CD4-positive, alpha-beta T cell (primary cell): Measurements from ENCODE around the gene SH3RF3. TPM values are rescaled to one million over a fixed set of nuclear protein-coding genes. Genes with fewer than 3 reads are reported as not detected.

ENCODE experiments used
- ATAC-seq: fragments of 200-7000 bp; cut with Tn5 transposase; one replicate; pipeline ENCODE4 v1.10.0; 2022; ENCODE audit warnings: mild to moderate bottlenecking; ENCODE audit not compliant: poor library complexity
- CTCF ChIA-PET: fragments of 350-600 bp; sonication (Branson Sonifier 250); formaldehyde crosslinking; loops from one replicate; lab custom pipeline; 2021; ENCODE audit warnings: antibody characterized with exemption, inconsistent platforms; lab: Charles Lee
- POLR2A ChIA-PET: fragments of 350-600 bp; sonication (Branson Sonifier 250); formaldehyde crosslinking; loops from one replicate; lab custom pipeline; 2021; ENCODE audit warnings: antibody characterized with exemption, inconsistent platforms; lab: Charles Lee
- DNase-seq, 14 experiments: peaks; one replicate each; pipeline ENCODE4 v3.0.0-alpha.2; 2013 to 2020; ENCODE audit warnings: mixed read lengths in 2 of 14
- H3K27ac ChIP-seq, 2 donors: one replicate each; pipeline versions ENCODE4 v1.5.1 to v1.7.0; 2013; ENCODE audit warnings: low read length in 2 of 2, low read depth in 1 of 2, mild to moderate bottlenecking in 1 of 2
- H3K27me3 ChIP-seq, 2 experiments: 1 replicate in 1 of 2; 2 replicates in 1 of 2; pipeline versions ENCODE4 v1.6.1 to v1.7.0; 2013; ENCODE audit warnings: low read length in 2 of 2, control low read depth in 1 of 2, mild to moderate bottlenecking in 1 of 2, moderate library complexity in 1 of 2; ENCODE audit not compliant: insufficient read depth in 2 of 2, control insufficient read depth in 1 of 2
- H3K36me3 ChIP-seq: one replicate; pipeline ENCODE4 v1.6.1; 2013; ENCODE audit warnings: low read length, control low read depth; ENCODE audit not compliant: insufficient read depth
- H3K4me1 ChIP-seq: one replicate; pipeline ENCODE4 v1.6.1; 2013; ENCODE audit warnings: low read length, control low read depth; ENCODE audit not compliant: insufficient read depth
- H3K4me3 ChIP-seq: one replicate; pipeline ENCODE4 v1.5.1; 2013; ENCODE audit warnings: mild to moderate bottlenecking, low read length, moderate library complexity
- H3K9me3 ChIP-seq, 2 experiments: 1 replicate in 1 of 2; 2 replicates in 1 of 2; pipeline versions ENCODE4 v1.6.1 to v1.7.0; 2013; ENCODE audit warnings: low read length in 2 of 2, mild to moderate bottlenecking in 2 of 2, control low read depth in 1 of 2, moderate library complexity in 1 of 2; ENCODE audit not compliant: control insufficient read depth in 1 of 2, insufficient read depth in 1 of 2
- H3K27ac Mint-ChIP-seq: one replicate; pipeline ENCODE4 v1.8.0; 2020; ENCODE audit warnings: mixed read lengths
- H3K27me3 Mint-ChIP-seq: one replicate; pipeline ENCODE4 v1.8.0; 2021; ENCODE audit warnings: mixed read lengths
- H3K36me3 Mint-ChIP-seq: one replicate; pipeline ENCODE4 v1.8.0; 2021; ENCODE audit warnings: low read depth, mixed read lengths
- H3K4me1 Mint-ChIP-seq: one replicate; pipeline ENCODE4 v1.8.0; 2021; ENCODE audit warnings: low read depth, mixed read lengths
- H3K4me3 Mint-ChIP-seq: one replicate; pipeline ENCODE4 v1.8.0; 2020; ENCODE audit warnings: mild to moderate bottlenecking, mixed read lengths
- H3K9me3 Mint-ChIP-seq: one replicate; pipeline ENCODE4 v1.8.0; 2020; ENCODE audit warnings: mixed read lengths
- intact Hi-C, 2 experiments: fragments of 100-400 bp; cut with DNase I in 1 of 2; cut with micrococcal nuclease in 1 of 2; formaldehyde crosslinking; loops; one replicate each; pipeline versions ENCODE4 v1.15.1 to v1.9.0; 2023 to 2025; cut with DNase I, micrococcal nuclease
- total RNA-seq, 174 experiments: library from RNA in 2 of 174; stranded (reverse) in 2 of 174; gene quantifications; one replicate each; pipeline ENCODE4 v1.2.3 and lab custom pipeline; 2021 to 2026
- TF ChIP-seq, protein P1 (sequence below): fragments of 200-600 bp; IDR thresholded peaks from one replicate; pipeline ENCODE4 v1.8.0; 2022; ENCODE audit warnings: antibody characterized with exemption, mild to moderate bottlenecking

The SH3RF3 gene
- total RNA-seq, 2 experiments from 2014 or later: 5.2 to 5.9 TPM

DNA sequence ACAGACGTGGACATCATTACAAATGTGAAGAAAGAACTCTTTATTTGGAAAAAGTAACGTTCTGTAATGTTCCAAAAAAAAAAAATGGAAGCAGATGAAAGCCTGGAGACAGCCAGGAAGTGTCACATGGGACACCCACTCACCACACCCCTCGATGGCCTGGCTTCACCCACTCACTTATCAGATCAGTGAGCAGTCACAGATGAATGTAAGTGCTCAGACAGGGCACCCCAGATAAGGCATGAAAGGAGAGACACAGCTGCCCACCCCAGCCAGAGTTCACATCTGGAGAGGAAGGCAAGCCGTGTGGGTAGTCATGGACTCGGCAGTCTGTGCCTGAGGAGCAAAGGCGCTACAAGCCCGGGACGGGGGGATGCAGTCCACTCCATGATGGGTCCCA is 379.6 kb downstream of the SH3RF3 start:
- Histone ChIP-seq H3K4me1 (peaks cover 4% of the 10 kb centered on the region), H3K36me3 (no peaks in the 10 kb centered on the region), H3K9me3 (no peaks in the 10 kb centered on the region), H3K27me3 (peaks cover 0 to 3% of the 10 kb centered on the region in 2 experiments), H3K4me3 (no peak overlapping the region), H3K27ac (no peak overlapping the region)
- H3K9me3 Mint-ChIP-seq: no peaks in the 10 kb centered on the region
- H3K4me1 Mint-ChIP-seq: no peaks in the 10 kb centered on the region
- ChIA-PET POLR2A (no interaction called here), CTCF (no interaction called here)
- H3K4me3 Mint-ChIP-seq: no peak overlapping the region
- no peaks in the 10 kb centered on the region for H3K27me3 Mint-ChIP-seq
- no peak for ATAC-seq
- DNase-seq: no peak
- H3K27ac Mint-ChIP-seq: no peak overlapping the region
- no peaks in the 10 kb centered on the region for H3K36me3 Mint-ChIP-seq
- intact Hi-C loops: no loop called here
- TF ChIP-seq, protein P1, sequence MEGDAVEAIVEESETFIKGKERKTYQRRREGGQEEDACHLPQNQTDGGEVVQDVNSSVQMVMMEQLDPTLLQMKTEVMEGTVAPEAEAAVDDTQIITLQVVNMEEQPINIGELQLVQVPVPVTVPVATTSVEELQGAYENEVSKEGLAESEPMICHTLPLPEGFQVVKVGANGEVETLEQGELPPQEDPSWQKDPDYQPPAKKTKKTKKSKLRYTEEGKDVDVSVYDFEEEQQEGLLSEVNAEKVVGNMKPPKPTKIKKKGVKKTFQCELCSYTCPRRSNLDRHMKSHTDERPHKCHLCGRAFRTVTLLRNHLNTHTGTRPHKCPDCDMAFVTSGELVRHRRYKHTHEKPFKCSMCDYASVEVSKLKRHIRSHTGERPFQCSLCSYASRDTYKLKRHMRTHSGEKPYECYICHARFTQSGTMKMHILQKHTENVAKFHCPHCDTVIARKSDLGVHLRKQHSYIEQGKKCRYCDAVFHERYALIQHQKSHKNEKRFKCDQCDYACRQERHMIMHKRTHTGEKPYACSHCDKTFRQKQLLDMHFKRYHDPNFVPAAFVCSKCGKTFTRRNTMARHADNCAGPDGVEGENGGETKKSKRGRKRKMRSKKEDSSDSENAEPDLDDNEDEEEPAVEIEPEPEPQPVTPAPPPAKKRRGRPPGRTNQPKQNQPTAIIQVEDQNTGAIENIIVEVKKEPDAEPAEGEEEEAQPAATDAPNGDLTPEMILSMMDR: no peak

DNA sequence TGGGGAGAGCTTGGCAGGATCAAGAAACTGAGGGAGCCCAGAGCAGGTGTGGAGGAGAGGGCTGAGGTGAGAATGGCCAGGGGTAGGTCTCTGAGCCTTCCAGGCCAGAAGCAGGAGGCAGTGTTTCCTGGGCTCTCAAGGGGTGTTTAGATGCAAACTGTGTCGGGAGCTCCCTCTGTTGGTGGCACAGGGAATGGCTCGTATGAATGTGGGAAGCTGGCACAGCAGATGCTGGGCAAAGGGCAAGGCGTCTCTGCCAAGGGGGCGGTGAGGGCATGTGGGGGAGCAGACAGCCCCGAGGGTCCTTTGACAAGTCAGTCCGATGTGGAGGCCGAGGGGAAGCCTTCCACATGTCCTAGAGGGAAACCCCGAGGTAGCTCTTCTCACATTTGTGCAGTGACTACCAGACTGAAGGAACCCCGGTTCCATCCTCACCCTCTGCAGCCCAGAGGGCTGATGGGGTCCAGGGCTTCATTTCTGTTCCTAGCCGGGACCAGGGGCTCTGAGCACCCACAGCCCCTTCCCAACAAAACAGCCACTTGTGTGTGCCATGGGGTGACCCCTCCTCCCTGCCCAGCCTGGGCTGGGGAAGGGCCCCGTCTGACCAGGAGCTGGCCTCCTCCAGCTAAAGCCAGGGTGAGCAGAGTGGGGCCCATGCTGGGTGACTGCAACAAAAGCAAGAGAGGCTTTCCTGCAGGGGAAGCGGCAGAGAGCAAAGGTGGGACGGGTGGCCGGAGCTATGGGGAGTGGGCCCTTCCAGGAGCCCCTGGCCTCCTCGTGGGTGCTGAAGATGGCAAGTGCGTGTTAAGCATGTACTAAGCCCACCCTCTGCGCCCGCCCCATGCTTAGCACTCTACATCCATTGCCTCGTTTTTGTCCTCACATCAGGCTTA is 381.4 kb downstream of the SH3RF3 start:
- H3K36me3 Mint-ChIP-seq: no peaks in the 10 kb centered on the region
- no peak overlapping the region for H3K27ac ChIP-seq
- intact Hi-C loops: loop anchor here (1.0 to 5.0 kb wide), 4 partner anchors 383 to 655 kb away; no protein-coding TSS in a partner anchor
- H3K4me3 Mint-ChIP-seq: no peak overlapping the region
- no peaks in the 10 kb centered on the region for H3K36me3 ChIP-seq
- no peaks in the 10 kb centered on the region for H3K4me1 Mint-ChIP-seq
- ATAC-seq (peak; percentile 95), DNase-seq (peak; percentile 66 to 85 (median 72))
- H3K27me3 Mint-ChIP-seq: no peaks in the 10 kb centered on the region
- ChIA-PET CTCF (interaction anchor here (0.5 to 1.4 kb wide), 12 partner anchors 16 to 725 kb away, joined by 3 to 15 read pairs (median 4); partner anchors contain the start of gene SH3RF3), POLR2A (interaction anchor here (0.5 to 1.5 kb wide), 4 partner anchors 296 to 479 kb away, joined by 3 to 13 read pairs (median 4); no protein-coding TSS in a partner anchor)
- TF ChIP-seq, protein P1: peak; percentile 82
- no peak overlapping the region for H3K27ac Mint-ChIP-seq
- peaks cover 0 to 3% of the 10 kb centered on the region in 2 experiments for H3K27me3 ChIP-seq
- H3K4me1 ChIP-seq: peaks cover 7% of the 10 kb centered on the region
- no peak overlapping the region for H3K4me3 ChIP-seq
- no peaks in the 10 kb centered on the region for H3K9me3 ChIP-seq
- H3K9me3 Mint-ChIP-seq: no peaks in the 10 kb centered on the region

DNA sequence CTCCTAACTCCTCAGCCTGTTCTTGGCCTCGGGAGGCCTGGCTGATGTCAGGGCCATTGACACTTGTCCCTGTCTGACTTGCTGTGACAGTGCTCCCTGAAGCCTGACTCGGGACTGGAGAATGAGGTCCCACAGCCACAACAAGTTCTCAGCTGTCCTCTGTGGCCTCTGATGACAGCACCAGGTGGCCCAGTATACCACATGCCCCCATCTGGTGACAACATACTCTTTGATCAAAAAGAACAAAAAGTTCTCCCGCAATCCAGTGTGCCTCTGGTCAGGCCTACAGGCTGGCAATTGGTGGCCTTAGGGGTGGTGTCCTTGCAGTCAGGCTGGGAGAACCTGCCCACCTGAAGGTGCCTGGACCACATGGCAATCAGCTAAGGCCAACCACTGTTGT is 382.2 kb downstream of the SH3RF3 start:
- ChIA-PET CTCF (interaction anchor here (1.1 to 1.2 kb wide), 3 partner anchors 16 to 383 kb away, joined by 3 to 15 read pairs (median 4); partner anchors contain the start of gene SH3RF3), POLR2A (interaction anchor here (1.5 kb wide), 1 partner anchor 479 kb away, joined by 13 read pairs; no protein-coding TSS in a partner anchor)
- ATAC-seq (no peak), DNase-seq (no peak)
- TF ChIP-seq, protein P1: no peak
- Histone ChIP-seq H3K4me3 (no peak overlapping the region), H3K27ac (no peak overlapping the region), H3K4me1 (peaks cover 7% of the 10 kb centered on the region), H3K36me3 (no peaks in the 10 kb centered on the region), H3K27me3 (peaks cover 0 to 3% of the 10 kb centered on the region in 2 experiments), H3K9me3 (no peaks in the 10 kb centered on the region)
- H3K27ac Mint-ChIP-seq: no peak overlapping the region
- H3K4me1 Mint-ChIP-seq: no peaks in the 10 kb centered on the region
- H3K36me3 Mint-ChIP-seq: no peaks in the 10 kb centered on the region
- intact Hi-C loops: loop anchor here in 1 of 2 experiments (5.0 kb wide), 1 partner anchor 494 kb away; no protein-coding TSS in a partner anchor
- H3K9me3 Mint-ChIP-seq: no peaks in the 10 kb centered on the region
- H3K27me3 Mint-ChIP-seq: no peaks in the 10 kb centered on the region
- H3K4me3 Mint-ChIP-seq: no peak overlapping the region
